HCT116 (cell line): ENCODE results near the gene R3HCC1L. TPM values are rescaled to one million over a fixed set of nuclear protein-coding genes. Genes with fewer than 3 reads are reported as not detected.

Experiments
- ZFX ChIP-seq: fragments of 450-650 bp; IDR thresholded peaks from 2 replicates; pipeline ENCODE4 v1.6.1; 2017
- total RNA-seq: library from RNA; stranded (reverse); gene quantifications from one replicate; pipeline ENCODE4 v1.2.1, GENCODE V29; 2021; ENCODE audit not compliant: unreplicated experiment
- TF ChIP-seq, protein P1 (sequence below): IDR thresholded peaks from 2 replicates; pipeline ENCODE4 v1.6.1; 2011; ENCODE audit warnings: mild to moderate bottlenecking, low read length, moderate library complexity; ENCODE audit not compliant: insufficient replicate concordance; ENCODE audit errors: extremely low read depth
- TF ChIP-seq, protein P2 (sequence below): IDR thresholded peaks from 2 replicates; pipeline ENCODE4 v1.6.1; 2012; ENCODE audit warnings: low read depth

R3HCC1L gene
- total RNA-seq, 1 experiment from 2014 or later = 9.3 TPM

DNA sequence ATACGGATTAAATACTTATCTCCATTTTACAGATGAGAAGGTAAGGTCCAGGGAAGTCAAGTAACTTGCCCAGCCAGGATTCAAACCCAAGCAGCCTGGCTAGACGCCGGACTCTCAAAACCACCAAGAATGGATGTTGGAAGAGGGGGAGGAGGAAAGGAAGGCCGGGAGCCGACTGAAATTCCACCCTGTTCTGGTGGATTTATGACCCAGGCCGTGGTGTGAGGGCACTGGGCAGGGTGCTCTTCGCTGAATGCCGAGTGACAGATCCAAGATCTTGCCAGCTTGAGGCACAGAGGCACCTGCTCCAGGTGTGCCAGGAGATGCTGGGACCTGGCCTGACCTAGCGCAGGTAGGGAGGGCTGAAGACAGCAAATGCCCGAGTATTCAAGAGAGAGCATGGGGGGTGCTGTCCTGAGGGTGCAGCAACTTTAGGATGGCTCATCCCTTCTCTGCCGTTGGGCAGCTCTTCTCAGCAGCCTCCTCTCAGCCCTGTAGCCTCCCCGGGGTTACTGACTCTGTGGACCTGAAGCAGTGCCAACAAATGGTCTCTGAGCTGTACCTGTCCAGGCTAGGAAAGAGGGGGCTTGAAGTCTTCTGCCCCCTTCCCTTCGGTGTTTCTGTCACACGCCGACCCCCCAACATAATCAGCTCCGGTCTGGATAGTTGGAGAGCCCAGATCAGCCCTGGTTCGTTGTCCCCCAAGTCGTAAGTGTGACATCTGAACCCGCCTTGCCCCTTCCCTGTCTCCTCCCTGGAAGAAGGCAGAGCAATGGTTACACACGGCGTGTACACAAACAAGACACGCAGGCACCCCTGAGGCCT is 132.8 kb downstream of the R3HCC1L start (continued):
- TF ChIP-seq, protein P1, sequence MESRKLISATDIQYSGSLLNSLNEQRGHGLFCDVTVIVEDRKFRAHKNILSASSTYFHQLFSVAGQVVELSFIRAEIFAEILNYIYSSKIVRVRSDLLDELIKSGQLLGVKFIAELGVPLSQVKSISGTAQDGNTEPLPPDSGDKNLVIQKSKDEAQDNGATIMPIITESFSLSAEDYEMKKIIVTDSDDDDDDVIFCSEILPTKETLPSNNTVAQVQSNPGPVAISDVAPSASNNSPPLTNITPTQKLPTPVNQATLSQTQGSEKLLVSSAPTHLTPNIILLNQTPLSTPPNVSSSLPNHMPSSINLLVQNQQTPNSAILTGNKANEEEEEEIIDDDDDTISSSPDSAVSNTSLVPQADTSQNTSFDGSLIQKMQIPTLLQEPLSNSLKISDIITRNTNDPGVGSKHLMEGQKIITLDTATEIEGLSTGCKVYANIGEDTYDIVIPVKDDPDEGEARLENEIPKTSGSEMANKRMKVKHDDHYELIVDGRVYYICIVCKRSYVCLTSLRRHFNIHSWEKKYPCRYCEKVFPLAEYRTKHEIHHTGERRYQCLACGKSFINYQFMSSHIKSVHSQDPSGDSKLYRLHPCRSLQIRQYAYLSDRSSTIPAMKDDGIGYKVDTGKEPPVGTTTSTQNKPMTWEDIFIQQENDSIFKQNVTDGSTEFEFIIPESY = no peak
- TF ChIP-seq, protein P2, sequence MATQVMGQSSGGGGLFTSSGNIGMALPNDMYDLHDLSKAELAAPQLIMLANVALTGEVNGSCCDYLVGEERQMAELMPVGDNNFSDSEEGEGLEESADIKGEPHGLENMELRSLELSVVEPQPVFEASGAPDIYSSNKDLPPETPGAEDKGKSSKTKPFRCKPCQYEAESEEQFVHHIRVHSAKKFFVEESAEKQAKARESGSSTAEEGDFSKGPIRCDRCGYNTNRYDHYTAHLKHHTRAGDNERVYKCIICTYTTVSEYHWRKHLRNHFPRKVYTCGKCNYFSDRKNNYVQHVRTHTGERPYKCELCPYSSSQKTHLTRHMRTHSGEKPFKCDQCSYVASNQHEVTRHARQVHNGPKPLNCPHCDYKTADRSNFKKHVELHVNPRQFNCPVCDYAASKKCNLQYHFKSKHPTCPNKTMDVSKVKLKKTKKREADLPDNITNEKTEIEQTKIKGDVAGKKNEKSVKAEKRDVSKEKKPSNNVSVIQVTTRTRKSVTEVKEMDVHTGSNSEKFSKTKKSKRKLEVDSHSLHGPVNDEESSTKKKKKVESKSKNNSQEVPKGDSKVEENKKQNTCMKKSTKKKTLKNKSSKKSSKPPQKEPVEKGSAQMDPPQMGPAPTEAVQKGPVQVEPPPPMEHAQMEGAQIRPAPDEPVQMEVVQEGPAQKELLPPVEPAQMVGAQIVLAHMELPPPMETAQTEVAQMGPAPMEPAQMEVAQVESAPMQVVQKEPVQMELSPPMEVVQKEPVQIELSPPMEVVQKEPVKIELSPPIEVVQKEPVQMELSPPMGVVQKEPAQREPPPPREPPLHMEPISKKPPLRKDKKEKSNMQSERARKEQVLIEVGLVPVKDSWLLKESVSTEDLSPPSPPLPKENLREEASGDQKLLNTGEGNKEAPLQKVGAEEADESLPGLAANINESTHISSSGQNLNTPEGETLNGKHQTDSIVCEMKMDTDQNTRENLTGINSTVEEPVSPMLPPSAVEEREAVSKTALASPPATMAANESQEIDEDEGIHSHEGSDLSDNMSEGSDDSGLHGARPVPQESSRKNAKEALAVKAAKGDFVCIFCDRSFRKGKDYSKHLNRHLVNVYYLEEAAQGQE = no peak
- no peak for TF ChIP-seq ZFX
- TF ChIP-seq, all 23 proteins: peak for 0
